M059J (cell line): Measurements from ENCODE around the gene SMOC2. TPM values are rescaled to one million over a fixed set of nuclear protein-coding genes. Genes with fewer than 3 reads are reported as not detected.

ENCODE experiments used
- DNase-seq: peaks from one replicate; pipeline ENCODE4 v3.0.0-alpha.2; 2012; ENCODE audit warnings: low read depth
- total RNA-seq: library from RNA; depleted of rRNA; stranded (reverse); fragments of >200 nt; shearing (Covaris generic); gene quantifications from 2 replicates; pipeline ENCODE4 v1.2.3, GENCODE V29; 2014

SMOC2 gene
- total RNA-seq, 1 experiment from 2014 or later, result 0.47 TPM

DNA sequence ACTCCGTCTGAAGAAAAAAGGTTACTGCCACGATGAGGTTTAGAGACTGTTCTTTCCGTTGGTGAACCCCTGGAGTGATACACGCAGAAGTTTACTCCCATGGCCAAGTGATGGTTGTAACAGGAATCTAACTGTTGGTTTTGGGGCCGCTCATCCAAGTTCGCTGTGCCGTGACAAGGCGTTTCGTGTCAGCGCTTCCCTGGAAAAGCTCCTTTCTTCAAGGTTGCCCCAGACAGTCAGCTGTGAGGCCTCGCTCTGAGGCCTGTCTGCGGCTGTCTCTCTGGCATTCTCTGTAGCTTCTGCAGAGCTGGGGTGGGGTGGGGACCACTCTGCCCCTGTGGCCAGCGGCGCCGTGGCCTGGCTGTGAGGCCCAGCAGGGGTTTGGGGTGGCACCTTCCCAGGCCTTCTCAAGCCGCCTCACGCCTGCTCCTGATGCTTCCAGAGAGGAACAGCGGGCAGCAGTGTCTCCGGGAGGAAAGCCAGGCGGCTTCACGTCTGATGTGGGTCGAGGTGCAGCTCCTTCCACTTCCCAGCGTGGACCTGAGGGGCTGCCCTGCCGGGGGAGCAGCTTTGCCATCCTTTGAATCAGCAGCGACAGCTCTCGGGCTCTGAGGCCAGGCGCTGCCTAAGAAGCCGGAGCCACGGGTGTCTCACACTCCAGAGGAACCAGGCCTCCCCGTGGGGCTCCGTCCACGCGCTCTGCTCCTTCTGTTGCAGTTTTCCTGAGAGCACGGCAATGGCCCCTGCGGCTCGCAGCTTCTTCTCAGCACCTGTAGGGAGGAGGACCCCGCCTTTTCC, 76.2 kb downstream of the SMOC2 start:
- no peak for DNase-seq

DNA sequence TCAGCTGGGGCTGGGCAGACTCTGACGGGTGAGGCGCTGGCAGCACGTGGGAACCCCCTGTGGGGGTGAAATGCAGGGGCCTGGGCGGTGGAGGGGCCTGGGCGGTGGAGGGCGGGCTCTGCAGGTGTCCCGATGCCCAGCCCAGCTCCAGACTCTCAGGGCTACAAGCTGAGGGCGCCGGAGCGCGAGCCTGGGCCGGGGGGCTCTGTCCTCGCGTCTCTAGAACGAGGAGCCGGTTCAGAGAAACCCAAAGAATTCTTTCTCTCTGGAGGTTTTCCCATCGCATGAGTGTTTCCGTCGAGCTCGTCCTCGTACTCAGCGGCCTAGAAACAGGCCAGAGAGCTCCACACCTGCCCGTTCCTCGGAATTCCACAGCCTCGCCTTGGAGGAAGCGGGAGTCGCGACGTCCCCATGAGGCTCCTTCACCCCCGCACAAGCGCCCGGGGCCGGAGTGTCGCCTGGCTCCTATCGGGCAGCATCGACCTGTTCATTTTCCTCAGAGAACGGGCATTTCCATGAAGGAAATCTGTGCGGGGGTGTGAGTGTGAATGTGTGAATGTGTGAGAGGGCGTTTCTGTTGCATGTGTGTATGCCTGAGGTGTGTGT, 76.9 kb downstream of the SMOC2 start:
- DNase-seq, result no peak

DNA sequence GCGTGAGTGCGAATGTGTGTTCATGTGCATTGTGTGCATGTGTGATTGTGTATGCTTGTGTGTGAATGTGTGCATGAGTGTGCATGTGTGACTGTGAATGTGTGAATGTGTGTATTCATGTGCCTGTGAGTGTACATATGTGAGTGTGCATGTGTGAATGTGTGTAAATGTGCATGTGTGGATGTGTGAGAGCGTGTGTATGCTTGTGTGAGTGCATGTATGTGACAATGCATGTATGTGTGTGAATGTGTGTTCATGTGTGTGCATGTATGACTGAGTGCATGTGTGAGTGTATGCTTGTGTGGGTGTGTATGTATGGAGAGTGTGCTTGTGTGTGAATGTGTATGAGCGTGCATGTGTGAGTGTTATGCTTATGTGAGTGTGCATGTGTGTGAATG, 77.4 kb downstream of the SMOC2 start:
- DNase-seq, result no peak

DNA sequence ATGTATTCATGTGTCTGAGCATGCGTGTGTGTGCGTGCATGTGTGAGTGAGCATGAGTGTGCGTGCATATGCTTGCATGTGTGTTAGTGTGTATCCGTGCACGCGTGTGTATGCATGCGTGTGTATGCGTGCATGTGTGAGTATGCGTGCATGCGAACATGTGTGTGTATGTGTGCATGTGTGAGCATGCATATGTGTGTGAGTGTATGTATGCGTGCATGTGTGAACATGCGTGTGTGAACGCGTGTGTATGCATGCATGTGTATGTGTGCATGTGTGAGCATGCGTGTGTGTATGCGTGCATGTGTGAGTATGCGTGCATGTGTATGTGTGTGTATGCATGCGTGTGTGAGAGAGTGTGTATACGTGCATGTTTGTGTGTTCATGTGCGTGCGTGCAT, 77.9 kb downstream of the SMOC2 start:
- no peak for DNase-seq

DNA sequence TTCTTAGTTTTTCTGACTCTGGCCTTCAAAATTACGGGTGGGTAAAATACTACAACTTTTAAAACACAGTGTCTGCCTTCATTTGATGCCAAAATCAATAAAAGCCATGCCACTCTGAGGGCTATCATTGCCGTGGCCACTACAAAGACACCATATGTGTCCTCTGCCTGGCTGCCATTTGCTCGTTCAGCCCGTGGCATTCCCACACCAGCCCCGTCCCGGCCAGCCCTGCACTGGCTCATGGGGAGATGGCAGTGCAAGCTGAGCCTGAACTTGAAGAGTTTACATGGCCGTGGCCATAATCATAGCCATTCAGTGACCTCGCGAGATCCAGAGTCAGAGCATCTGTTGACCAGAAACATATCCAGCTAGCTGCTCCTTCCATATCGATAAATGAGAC, 79.2 kb downstream of the SMOC2 start:
- DNase-seq, result no peak

DNA sequence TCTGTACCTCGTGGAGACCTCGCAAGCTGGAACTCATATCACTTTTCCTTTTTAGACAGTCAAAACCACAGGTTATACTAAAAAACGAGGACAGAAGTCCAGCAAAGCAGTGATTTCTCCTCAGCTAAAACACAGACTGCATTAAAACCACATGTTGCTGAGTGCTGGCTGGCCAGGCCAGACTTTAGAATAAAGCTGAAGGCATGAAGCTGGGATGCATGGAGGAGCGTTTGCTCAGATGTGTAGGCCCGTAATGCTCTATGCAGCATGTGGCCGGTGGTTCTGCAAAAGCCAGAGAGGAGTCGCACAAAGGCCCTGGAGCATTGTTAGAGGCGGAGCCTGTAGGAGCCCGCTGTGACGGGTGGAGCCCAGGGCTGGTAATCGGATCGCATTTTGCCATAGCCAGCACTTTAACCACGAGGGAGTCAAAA, 83.6 kb downstream of the SMOC2 start:
- DNase-seq, result no peak

DNA sequence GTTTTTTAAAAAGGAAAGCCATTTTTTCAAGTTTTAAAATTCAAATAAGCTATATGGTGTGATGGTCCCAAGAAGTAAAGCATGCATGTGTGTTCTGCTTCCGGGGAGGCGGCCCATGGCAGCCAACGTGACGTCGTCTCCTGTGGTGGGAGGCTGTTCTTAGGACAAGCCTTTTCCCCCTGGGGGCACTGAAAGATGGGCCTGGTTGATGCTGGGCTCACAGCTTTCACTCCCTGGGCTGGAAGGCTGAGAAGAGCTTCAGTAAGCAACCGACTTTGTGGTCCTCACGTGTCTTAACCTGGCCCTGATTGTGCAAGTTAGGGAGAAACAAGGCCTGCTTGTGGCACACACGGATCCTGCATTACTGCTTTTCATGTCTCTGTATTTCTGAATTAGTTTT, 84.1 kb downstream of the SMOC2 start:
- DNase-seq, result no peak

DNA sequence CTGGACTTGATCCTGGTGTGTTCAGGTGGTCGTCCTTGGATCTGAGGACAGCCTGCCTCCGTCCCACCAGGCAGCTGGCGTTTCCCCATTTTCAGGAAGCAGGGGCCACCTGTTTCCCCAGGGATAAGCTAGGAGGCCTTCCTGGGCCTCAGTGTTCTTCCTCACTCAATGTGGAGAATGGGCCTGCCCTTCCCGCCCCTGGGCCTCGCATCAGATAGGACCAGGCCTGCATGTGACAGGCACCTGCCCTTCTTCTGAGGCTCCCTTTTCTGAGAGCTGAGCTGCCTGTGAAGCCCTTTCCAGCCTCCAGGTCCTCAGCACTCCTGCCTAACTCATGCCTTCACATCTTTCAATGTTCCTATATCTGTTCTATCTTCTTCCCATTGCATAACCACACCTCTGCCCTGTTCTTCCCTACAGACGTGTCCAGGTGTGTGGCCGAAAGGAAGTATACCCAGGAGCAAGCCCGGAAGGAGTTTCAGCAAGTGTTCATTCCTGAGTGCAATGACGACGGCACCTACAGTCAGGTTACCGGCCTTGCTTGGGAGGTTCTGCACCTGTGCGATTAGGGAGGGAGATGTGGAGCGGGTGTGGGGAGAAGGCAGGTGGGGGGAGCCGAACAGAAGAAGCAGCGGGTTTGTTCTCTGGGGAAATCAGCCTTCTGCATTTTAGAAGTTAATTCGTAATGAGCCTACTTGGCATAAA, 85.1 kb downstream of the SMOC2 start:
- no peak for DNase-seq

DNA sequence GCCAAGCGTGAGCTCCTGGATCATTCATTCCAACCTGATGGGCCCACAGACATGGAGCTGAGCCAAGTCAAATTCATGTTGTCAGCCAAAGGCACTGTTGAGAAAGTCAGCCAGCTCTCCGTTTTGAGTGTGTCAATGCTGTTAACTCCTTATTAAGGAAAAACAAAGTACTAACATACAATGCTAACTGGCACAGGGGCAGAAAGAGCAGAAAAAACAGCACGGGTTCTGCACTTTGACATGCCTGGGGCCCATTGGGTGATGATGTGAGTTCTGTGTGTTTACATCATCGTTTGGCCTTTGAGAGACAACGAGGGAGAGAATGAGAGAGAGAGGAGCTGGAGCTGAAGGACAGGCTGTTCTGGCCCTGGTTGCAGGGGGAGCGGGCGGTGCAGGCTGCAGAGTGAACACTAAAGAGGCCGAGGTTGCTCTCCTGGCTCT, 85.9 kb downstream of the SMOC2 start:
- DNase-seq, result no peak

DNA sequence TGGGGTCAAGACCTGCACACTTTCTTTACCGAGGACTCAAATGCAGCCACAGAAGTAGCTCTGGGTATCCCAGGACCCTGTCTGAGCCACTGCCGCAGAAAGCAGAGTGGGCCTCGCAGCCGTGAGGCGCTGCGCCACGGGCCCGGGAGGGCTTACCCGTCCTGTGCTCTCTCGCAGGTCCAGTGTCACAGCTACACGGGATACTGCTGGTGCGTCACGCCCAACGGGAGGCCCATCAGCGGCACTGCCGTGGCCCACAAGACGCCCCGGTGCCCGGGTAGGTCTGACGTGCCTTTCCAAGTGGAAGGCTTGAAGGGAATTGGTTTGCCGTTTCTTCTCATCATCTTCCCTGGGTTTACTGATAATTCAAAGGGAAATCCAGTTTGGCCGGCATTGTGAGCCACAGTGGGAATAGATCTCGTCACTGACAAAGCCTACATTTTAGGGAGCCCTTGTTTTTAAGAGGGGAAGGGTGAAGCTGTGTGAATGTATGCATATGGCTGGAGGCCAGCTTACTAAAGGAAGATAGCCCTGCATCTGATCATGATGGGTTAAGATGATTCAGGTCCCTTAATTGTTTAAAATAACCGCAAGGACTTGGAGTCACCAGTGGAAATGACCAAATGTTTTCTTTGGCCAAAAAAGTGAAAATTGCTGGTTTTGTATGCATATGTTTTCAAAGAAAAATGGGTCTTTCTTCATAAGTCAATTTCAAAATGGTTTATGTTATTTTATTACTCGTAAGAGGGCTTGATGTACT, 86.6 kb downstream of the SMOC2 start:
- DNase-seq, result peak; percentile 30

DNA sequence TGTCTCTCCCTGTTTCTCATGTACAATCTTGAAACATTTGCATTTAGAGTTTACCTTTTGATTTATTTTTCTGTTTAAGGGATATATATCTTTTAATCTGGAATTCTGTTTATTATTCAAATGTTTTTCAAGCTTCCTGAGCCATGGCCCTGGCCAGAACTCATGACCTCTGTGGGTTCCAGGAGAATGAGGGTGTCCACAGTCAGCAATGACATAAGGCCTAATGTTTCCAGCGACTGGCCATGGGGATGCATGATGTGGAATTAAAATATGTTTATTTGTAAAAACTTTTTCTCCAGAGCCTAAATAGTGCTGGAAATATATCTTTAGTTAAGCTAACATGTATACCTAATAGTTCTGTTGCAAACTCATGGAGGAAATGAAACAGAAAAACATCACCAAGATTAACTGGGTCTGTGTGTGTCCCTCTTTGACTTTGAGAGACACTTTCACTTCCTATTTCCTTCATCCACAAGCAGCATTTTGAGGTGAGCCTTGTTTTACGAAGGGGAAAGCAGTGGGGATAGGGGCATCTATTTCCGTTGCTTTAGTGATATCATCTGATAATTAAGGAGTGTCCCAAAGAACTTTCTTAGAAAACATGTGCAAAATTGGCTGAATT, 87.6 kb downstream of the SMOC2 start:
- no peak for DNase-seq

DNA sequence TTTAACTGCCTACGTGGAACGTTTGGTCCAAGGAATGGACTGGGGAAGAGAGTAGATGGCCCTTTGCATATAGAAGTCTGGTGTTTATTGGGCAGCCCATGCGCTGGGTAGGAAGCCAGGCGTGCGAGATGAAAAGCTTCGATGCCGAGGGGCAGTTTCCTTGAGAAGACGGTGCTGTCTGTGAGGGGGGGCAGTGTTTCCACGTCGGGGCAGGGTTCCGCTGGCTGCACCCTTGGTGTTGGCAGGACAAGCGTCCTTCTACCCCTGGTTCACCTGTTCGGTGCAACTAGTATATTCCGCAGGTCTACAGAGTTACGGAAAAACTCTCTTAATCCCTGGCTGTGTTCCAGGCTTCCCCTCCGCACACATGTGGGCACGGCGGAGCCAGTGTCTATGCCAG, 88.2 kb downstream of the SMOC2 start:
- no peak for DNase-seq

DNA sequence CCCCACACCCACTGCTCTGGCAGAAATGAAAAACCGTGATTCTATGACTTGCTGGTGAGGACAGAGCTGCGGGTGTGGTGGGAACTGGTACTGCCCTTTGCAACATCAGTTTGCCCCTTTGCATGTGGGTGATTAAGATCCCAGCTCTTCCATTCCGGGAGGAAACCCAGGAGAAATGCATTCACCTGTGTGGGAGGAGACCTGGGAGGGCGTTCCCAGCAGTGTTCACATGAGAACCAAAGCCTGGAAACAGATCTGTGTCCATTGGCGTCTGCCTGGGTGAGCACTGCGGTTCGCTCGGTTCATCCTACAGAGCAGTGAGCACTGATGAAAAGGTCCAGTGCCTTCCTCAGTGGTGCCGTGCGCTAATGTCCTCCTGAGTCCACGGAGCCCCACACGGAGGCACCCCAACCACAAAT, 89.7 kb downstream of the SMOC2 start:
- DNase-seq, result no peak

DNA sequence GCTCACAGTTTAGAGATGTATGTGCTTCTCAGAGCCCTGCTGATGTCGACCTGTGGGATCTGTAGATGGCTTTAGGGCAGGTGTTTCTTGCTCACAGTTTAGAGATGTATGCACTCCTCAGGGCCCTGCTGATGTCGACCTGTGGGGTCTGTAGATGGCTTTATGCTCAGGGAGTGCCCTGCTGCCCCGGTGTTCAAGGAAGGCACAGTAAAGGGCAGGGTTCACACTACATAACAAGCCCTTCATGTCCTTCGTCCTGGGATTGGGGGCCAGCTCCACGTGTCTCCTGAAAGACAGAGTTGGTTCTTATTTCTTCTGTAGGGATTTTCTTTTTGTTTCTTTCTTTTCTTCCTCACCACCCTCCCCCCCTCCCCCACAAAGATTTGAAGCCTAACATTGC, 91.1 kb downstream of the SMOC2 start:
- no peak for DNase-seq

DNA sequence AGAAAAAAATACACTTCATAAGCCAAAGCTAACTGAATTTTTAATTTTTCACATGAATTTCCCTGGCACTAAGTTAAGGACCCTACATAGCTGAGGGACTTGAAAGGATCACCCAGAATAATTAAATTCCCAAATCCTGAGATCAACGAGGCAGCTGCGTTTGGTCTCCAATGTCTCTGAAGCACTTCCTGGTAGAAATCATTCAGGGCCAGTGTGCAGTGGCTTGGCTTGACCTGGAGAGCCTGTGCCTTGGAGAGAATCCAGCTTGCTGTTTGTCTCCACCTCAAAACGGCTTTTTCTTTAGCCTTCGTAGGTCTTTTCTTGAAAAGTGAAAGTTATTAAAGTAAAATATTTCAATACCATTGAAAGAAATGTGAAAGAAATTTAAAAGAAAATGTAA, 92.4 kb downstream of the SMOC2 start:
- DNase-seq, result no peak

DNA sequence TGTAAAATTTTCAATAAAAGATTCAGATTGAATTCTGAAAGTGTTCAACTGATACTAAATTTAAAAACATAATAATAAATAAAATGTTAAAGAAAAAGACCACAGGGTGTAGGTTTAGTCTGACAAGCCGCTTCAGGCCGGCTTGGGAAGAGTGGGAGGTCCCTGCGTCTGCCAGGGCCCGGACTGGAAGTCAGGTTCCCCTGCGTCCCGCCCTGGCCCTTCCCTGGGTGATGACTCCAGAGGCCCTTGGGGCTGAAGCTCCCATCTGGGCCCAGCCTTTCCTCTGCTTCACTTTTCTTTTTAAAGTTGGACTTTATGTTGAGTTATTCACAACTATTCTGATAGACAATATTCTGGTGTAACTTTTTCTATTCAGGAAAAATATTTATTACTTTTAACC, 93.3 kb downstream of the SMOC2 start:
- DNase-seq, result no peak

DNA sequence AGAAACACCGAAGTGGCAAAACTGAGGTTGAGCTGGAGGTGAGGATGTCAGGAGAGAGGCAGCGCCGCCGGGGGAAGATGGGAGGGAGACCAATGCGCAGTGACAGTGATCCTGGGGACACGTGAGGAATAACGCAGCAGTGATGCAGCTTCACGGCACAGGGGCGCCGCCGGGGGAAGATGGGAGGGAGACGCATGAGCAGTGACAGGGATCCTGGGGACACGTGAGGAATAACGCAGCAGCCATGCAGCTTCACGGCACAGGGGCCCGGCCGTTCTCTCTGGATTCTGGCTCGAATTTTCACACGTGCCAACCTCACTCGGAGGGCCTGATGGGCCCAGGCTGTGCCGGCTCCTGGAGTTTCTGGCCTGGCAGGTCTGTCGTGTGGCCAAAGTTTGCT, 94.7 kb downstream of the SMOC2 start:
- no peak for DNase-seq

DNA sequence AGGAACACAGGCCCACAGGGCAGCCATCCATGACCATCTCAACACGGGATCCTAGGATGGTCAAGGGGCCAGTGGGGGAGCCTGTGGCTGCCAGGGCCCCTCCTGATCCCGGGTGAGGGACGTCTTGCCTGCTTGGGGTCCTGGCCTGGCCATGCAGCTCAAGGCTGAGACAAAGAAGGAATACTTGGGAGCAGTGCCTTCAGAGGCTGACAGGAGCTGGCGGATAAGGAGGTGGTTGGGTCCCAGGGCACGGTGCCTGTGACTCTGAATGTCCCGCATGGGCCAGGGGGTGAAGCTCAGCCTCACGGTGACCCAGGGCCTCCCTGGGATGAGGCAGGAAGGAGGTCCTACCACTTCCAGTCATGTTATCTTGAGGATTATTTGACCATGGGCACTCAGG, 95.2 kb downstream of the SMOC2 start:
- no peak for DNase-seq

DNA sequence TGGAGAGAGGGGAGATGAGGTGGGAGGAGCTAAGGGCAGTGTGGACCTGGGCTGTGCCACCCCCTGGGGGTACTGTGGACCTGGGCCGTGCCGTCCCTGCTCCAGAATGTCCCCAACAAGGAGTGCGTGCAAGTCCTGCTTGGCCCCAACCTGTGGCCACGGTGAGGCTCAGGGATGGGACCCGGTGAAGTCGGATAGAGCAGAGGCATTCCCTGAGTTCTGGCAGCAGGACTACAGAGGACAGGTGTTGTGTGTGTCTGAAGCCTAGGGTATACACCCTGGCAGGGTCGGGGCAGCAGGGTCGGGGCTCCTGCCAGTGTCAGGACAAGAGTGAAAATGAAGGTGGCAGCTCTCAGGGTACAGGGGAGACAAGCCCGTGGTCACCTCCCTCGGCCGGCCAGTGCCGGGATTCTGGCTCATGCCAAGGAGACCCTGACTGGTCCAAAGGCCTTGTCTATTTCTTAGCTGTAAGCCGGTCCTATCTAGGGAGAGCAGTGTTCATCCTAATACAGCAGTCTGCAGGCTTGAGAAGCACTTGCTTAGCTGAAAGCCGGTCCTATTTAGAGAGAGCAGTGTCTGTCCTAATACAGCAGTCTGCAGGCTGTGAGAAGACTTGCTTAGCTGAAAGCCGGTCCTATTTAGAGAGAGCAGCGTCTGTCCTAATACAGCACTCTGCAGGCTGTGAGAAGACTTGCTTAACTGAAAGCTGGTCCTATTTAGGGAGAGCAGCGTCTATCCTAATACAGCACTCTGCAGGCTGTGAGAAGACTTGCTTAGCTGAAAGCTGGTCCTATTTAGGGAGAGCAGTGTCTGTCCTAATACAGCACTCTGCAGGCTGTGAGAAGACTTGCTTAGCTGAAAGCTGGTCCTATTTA, 95.9 kb downstream of the SMOC2 start:
- no peak for DNase-seq

DNA sequence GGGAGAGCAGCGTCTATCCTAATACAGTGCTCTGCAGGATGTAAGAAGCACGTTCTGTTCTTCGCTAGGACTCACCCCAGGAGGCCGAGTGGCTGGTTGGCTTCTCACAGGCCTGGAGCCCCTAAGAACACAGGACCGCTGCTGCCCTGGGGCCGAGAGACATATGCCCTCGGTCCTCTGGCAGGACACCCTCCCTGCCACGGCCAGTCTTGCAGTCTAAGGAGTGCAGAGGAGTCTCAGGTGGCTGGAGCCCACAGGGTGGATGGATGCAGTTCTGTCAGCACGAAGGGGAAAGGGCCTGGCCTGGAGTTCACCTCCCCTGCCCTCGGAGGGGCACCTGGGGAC, 96.5 kb downstream of the SMOC2 start:
- DNase-seq, result no peak
